HCT116 (cell line): ENCODE measurements around the gene BZW2. TPM values are rescaled to one million over a fixed set of nuclear protein-coding genes. Genes with fewer than 3 reads are reported as not detected.

ENCODE experiments used
- ATAC-seq: fragments of 200-7000 bp; cut with Tn5 transposase; 2 replicates; pipeline ENCODE4 v1.9.1; 2020; ENCODE audit warnings: mild to moderate bottlenecking, moderate library complexity
- BruUV-seq: library from RNA; stranded (reverse); fragments of 400-500 nt; replicated peaks from 2 replicates; lab custom pipeline; 2021; lab: Mats Ljungman, UMichigan
- CTCF ChIA-PET: fragments of 300-600 bp; sonication (Branson Sonifier 250); formaldehyde crosslinking; loops from one replicate; lab custom pipeline; 2021; ENCODE audit warnings: antibody characterized with exemption; lab: Charles Lee
- POLR2A ChIA-PET: fragments of 300-600, 350-600 bp; sonication (Branson Sonifier 250); formaldehyde crosslinking; loops from one replicate; lab custom pipeline; 2021; ENCODE audit warnings: antibody characterized with exemption; lab: Charles Lee
- RAD21 ChIA-PET, 2 experiments: fragments of 300-600 bp; sonication (Branson Sonifier 250); formaldehyde crosslinking; loops; one replicate each; lab custom pipeline; 2023; ENCODE audit warnings: low total read pairs in 2 of 2; ENCODE audit not compliant: uncharacterized antibody in 2 of 2, unreplicated experiment in 2 of 2, low non-redundant PET in 1 of 2; lab: Charles Lee
- DNase-seq: peaks from one replicate; pipeline ENCODE4 v3.0.0-alpha.2; 2010; ENCODE audit warnings: low read depth, low spot score
- H2AFZ ChIP-seq: fragments of 200-600 bp; shearing (Covaris generic), sonication (generic); 2 replicates; pipeline ENCODE4 v1.6.1; 2017; ENCODE audit warnings: low read depth, mixed run types, mixed read lengths, antibody characterized with exemption, low read length; ENCODE audit not compliant: poor library complexity, severe bottlenecking
- H3K27ac ChIP-seq: 2 replicates; pipeline ENCODE4 v1.5.1; 2012; ENCODE audit warnings: low read depth, low read length
- H3K27me3 ChIP-seq: fragments of 200-600 bp; sonication (generic); 2 replicates; pipeline ENCODE4 v1.6.1; 2016; ENCODE audit warnings: mixed run types, low read length, mixed read lengths; ENCODE audit not compliant: insufficient read depth
- H3K36me3 ChIP-seq, 2 experiments: fragments of 200-500 bp in 1 of 2; fragments of 200-600 bp in 1 of 2; sonication (Bioruptor generic) in 1 of 2; sonication (generic) in 1 of 2; 2 replicates each; pipeline versions ENCODE4 v1.5.1 to v1.6.1; 2014 to 2016; ENCODE audit warnings: low read length in 2 of 2, inconsistent platforms in 1 of 2, mixed read lengths in 1 of 2, mixed run types in 1 of 2; ENCODE audit not compliant: insufficient read depth in 2 of 2, control insufficient read depth in 1 of 2
- H3K4me1 ChIP-seq, 2 experiments: fragments of 200-600 bp in 1 of 2; sonication (generic) in 1 of 2; 2 replicates each; pipeline versions ENCODE4 v1.5.1 to v1.6.1; 2012 to 2017; ENCODE audit warnings: low read length in 2 of 2, inconsistent platforms in 1 of 2, mild to moderate bottlenecking in 1 of 2, mixed read lengths in 1 of 2, mixed run types in 1 of 2, moderate library complexity in 1 of 2; ENCODE audit not compliant: insufficient read depth in 2 of 2, control insufficient read depth in 1 of 2
- H3K4me2 ChIP-seq: fragments of 200-600 bp; sonication (generic); 2 replicates; pipeline ENCODE4 v1.6.1; 2017; ENCODE audit warnings: mixed run types, low read length, mixed read lengths
- H3K4me3 ChIP-seq, 2 experiments: fragments of 200-600 bp in 1 of 2; sonication (generic) in 1 of 2; replicated peaks in 1 of 2; 2 replicates each; pipeline ENCODE4 v1.5.1; 2011 to 2016; ENCODE audit warnings: low read length in 2 of 2, control low read depth in 1 of 2, low read depth in 1 of 2, mild to moderate bottlenecking in 1 of 2, mixed read lengths in 1 of 2, mixed run types in 1 of 2
- H3K79me2 ChIP-seq: fragments of 200-600 bp; sonication (generic); 2 replicates; pipeline ENCODE4 v1.6.1; 2017; ENCODE audit warnings: mild to moderate bottlenecking, mixed run types, low read length, moderate library complexity, mixed read lengths; ENCODE audit not compliant: insufficient read depth
- H3K9ac ChIP-seq: fragments of 200-600 bp; sonication (generic); 2 replicates; pipeline ENCODE4 v1.6.1; 2016; ENCODE audit warnings: low read length, mixed read lengths
- H3K9me2 ChIP-seq: fragments of 200-600 bp; sonication (generic), shearing (Covaris generic); 2 replicates; pipeline ENCODE4 v1.6.1; 2017; ENCODE audit warnings: mixed run types, mild to moderate bottlenecking, moderate library complexity; ENCODE audit not compliant: insufficient read depth
- H3K9me3 ChIP-seq, 2 experiments: fragments of 200-500 bp in 1 of 2; fragments of 200-600 bp in 1 of 2; sonication (Bioruptor generic) in 1 of 2; sonication (generic) in 1 of 2; 2 replicates each; pipeline ENCODE4 v1.6.1; 2014 to 2017; ENCODE audit warnings: low read length in 2 of 2, mixed read lengths in 2 of 2, inconsistent platforms in 1 of 2, low read depth in 1 of 2, mild to moderate bottlenecking in 1 of 2, mixed run types in 1 of 2, moderate library complexity in 1 of 2; ENCODE audit not compliant: control insufficient read depth in 1 of 2, insufficient read depth in 1 of 2
- H4K20me1 ChIP-seq: fragments of 200-600 bp; sonication (generic), shearing (Covaris generic); 2 replicates; pipeline ENCODE4 v1.6.1; 2017; ENCODE audit warnings: mixed run types, mild to moderate bottlenecking, moderate library complexity; ENCODE audit not compliant: insufficient read depth
- CBX3 ChIP-seq: IDR thresholded peaks from 2 replicates; pipeline ENCODE4 v1.6.1; 2012; ENCODE audit warnings: low read depth
- CTCF ChIP-seq, 3 experiments: fragments of 200-600 bp in 1 of 3; sonication (generic) in 1 of 3; IDR thresholded peaks in 2 of 3; conservative IDR thresholded peaks in 1 of 3; 2 replicates each; pipeline ENCODE4 v1.5.1; 2012 to 2017; ENCODE audit warnings: low read depth in 2 of 3, low read length in 2 of 3, antibody characterized with exemption in 1 of 3, borderline replicate concordance in 1 of 3, control low read depth in 1 of 3, mild to moderate bottlenecking in 1 of 3, mixed read lengths in 1 of 3, mixed run types in 1 of 3, moderate library complexity in 1 of 3; ENCODE audit not compliant: insufficient read depth in 1 of 3
- EGR1 ChIP-seq: IDR thresholded peaks from 2 replicates; pipeline ENCODE4 v1.6.1; 2012; ENCODE audit warnings: low read depth
- EZH2 ChIP-seq: fragments of 200-600 bp; sonication (generic); IDR thresholded peaks from 2 replicates; pipeline ENCODE4 v1.6.1; 2017; ENCODE audit warnings: antibody characterized with exemption, mixed run types
- EZH2phosphoT487 ChIP-seq: fragments of 200-600 bp; IDR thresholded peaks from 2 replicates; pipeline ENCODE4 v1.6.1; 2018; ENCODE audit warnings: antibody characterized with exemption, borderline replicate concordance
- FOSL1 ChIP-seq: IDR thresholded peaks from 2 replicates; pipeline ENCODE4 v1.6.1; 2012; ENCODE audit warnings: low read depth
- POLR2A ChIP-seq: IDR thresholded peaks from 2 replicates; pipeline ENCODE4 v1.7.0; 2011; ENCODE audit warnings: borderline replicate concordance; ENCODE audit not compliant: insufficient read depth, insufficient read length; ENCODE audit errors: extremely low read depth
- POLR2AphosphoS5 ChIP-seq: IDR thresholded peaks from 2 replicates; pipeline ENCODE4 v1.6.1; 2011; ENCODE audit warnings: mild to moderate bottlenecking, low read depth, low read length, moderate library complexity
- RAD21 ChIP-seq: IDR thresholded peaks from 2 replicates; pipeline ENCODE4 v1.6.1; 2012; ENCODE audit warnings: low read depth, mild to moderate bottlenecking
- REST ChIP-seq: IDR thresholded peaks from 2 replicates; pipeline ENCODE4 v1.6.1; 2012; ENCODE audit warnings: low read depth
- SIN3A ChIP-seq: IDR thresholded peaks from 2 replicates; pipeline ENCODE4 v1.6.1; 2012; ENCODE audit warnings: low read depth
- SP1 ChIP-seq: IDR thresholded peaks from 2 replicates; pipeline ENCODE4 v1.6.1; 2012; ENCODE audit warnings: low read depth
- ZFX ChIP-seq: fragments of 450-650 bp; IDR thresholded peaks from 2 replicates; pipeline ENCODE4 v1.6.1; 2017
- ZNF274 ChIP-seq: fragments of 200-500 bp; sonication (Bioruptor generic); IDR thresholded peaks from 2 replicates; pipeline ENCODE4 v1.6.1; 2014; ENCODE audit warnings: mild to moderate bottlenecking, low read depth, low read length, inconsistent platforms
- intact Hi-C: fragments of 100-400 bp; cut with micrococcal nuclease; formaldehyde crosslinking; loops from 2 replicates; pipeline ENCODE4 v1.10.0; 2022
- total RNA-seq: library from RNA; stranded (reverse); gene quantifications from one replicate; pipeline ENCODE4 v1.2.1, GENCODE V29; 2021; ENCODE audit not compliant: unreplicated experiment

The BZW2 gene
- total RNA-seq, 1 experiment from 2014 or later: 119 TPM

- ChIA-PET RAD21 (no interaction called here), POLR2A (no interaction called here), CTCF (no interaction called here)
- intact Hi-C loops: no loop called here
- Histone ChIP-seq H3K27me3 (no peaks in the 10 kb centered on the region), H3K9me3 (no peaks in the 10 kb centered on the region), H3K4me3 (no peak overlapping the region), H3K9ac (no peak overlapping the region), H3K4me1 (no peaks in the 10 kb centered on the region), H3K36me3 (peaks cover 8 to 32% of the 10 kb centered on the region in 2 experiments; a peak in 3 of 4 replicates), H3K9me2 (no peaks in the 10 kb centered on the region), H3K27ac (no peak overlapping the region), H3K79me2 (no peaks in the 10 kb centered on the region), H3K4me2 (no peak overlapping the region), H2AFZ (no peak overlapping the region), H4K20me1 (no peaks in the 10 kb centered on the region)
- BruUV-seq: no TSS peak
- no peak for DNase-seq
- ATAC-seq: no peak
- TF ChIP-seq EZH2: no peak
- no peak for TF ChIP-seq ZNF274
- TF ChIP-seq EZH2phosphoT487: no peak
- no peak for TF ChIP-seq CBX3
- no peak for TF ChIP-seq SP1
- TF ChIP-seq REST: no peak
- no peak for TF ChIP-seq SIN3A
These were observed 34.3 kb upstream of the BZW2 start for GRCh38 chr7:16611711-16612110.

- Histone ChIP-seq H4K20me1 (no peaks in the 10 kb centered on the region), H3K9me3 (no peaks in the 10 kb centered on the region), H3K4me2 (no peak overlapping the region), H3K4me3 (no peak overlapping the region), H3K4me1 (0 out of 4 replicates have a peak, but pooled peaks cover 0 to 4% of the 10 kb centered on the region in 2 experiments), H3K27ac (no peak overlapping the region), H3K79me2 (no peaks in the 10 kb centered on the region), H3K9ac (no peak overlapping the region), H3K9me2 (no peaks in the 10 kb centered on the region), H3K27me3 (no peaks in the 10 kb centered on the region), H2AFZ (no peak overlapping the region), H3K36me3 (peaks cover 14 to 25% of the 10 kb centered on the region in 2 experiments)
- ATAC-seq (no peak), DNase-seq (no peak)
- ChIA-PET POLR2A (no interaction called here), RAD21 (no interaction called here), CTCF (no interaction called here)
- BruUV-seq: no TSS peak
- intact Hi-C loops: no loop called here
- TF ChIP-seq FOSL1 (no peak), CTCF (IDR thresholded peaks at IDR 0.05 in 2 of 3, conservative IDR thresholded peaks at IDR 0.05 in 1 of 3; ENCODE audit: borderline replicate concordance in 1 of 3, insufficient read depth in 1 of 3, low read depth in 2 of 3, low read length in 2 of 3) (no peak), EGR1 (no peak), ZFX (no peak), SIN3A (no peak), POLR2A (no peak), RAD21 (no peak), POLR2AphosphoS5 (no peak), CBX3 (no peak), ZNF274 (no peak), EZH2 (no peak), SP1 (no peak)
These were observed 30.8 kb upstream of the BZW2 start for GRCh38 chr7:16615228-16615627.
